Measurements from ENCODE around the gene ART4. TPM values are rescaled to one million over a fixed set of nuclear protein-coding genes. Genes with fewer than 3 reads are reported as not detected.

The ART4 gene
- total RNA-seq, 1 donor from 2014 or later: 3.3 TPM

DNA sequence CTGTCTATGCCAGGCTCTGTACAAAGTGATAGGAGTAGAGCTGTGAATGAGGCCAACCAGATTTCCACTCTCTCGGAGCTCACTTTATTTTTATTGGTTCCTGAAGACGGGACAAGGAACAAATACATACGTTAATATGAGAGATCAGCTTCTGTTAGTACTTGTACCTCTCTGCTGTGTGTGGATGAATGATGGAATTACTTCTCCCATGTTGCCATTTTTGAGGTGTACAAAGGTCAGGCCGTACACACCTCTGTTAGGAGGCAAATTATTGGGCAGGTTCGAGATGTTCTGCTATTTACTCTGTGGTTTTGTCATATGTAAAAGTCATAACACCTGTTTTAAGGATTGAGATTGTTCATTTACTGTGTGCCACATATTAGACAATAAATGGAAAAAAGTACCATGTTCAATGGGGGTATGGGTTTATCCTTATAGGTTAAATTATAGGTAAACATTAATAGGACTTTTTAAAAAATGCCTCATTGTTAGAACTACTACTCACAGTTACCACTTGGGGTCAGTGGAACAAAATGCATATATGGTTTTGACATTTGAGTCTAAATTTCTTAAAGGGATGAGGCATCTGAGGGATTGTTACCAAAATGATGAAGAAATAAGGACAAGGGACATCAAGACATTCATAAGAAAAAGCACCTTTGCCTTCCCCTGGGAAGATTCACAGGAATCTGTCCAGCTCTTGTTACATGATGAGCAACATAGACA lies 66.9 kb downstream of the ART4 start:
- no peak for ATAC-seq
- no peak for DNase-seq
- intact Hi-C loops (cut with micrococcal nuclease): no loop called here

DNA sequence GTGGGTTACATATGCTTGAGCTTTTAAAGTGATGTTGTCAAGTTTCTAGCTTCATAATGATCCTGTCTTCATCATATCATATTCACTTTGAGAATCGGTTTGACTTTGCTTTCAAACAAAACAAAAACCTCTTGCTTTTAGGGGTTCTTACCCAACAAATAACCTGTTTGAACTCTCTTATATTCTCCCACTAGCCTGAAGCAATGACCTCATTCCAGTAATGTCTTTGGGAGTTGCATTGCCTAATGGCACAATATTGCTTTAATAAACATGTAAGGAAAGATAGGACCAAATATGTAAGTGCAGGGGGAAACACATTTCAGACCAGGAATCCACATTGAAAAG lies 67.7 kb downstream of the ART4 start:
- intact Hi-C loops (cut with micrococcal nuclease): no loop called here
- ATAC-seq: no peak
- DNase-seq: no peak

Other genes with a start within 250 kb of the ART4 start
- gene GUCY2C, start 146.9 kb downstream of the ART4 start, total RNA-seq: not detected
- 51.5 TPM for gene WBP11, start 40.0 kb downstream of the ART4 start, total RNA-seq
- 1.3 TPM for gene C12orf60, start 39.9 kb downstream of the ART4 start, total RNA-seq
- 0.20 TPM for gene SMCO3, start 29.3 kb downstream of the ART4 start, total RNA-seq
- gene MGP, start 42.3 kb upstream of the ART4 start, total RNA-seq: 295 TPM
- 0.25 TPM for gene ERP27, start 95.0 kb upstream of the ART4 start, total RNA-seq
- 56.0 TPM for gene ARHGDIB, start 118.1 kb upstream of the ART4 start, total RNA-seq
- gene PDE6H, start 129.5 kb upstream of the ART4 start, total RNA-seq: not detected